CD4-positive, alpha-beta T cell treated with Interleukin-4 for 4 hours (primary cell): Measurements from ENCODE around the gene CYP4A22.
"Not testable (repeated sequence)": the region's sequence is repeated elsewhere in the genome, so short reads cannot be mapped to it uniquely, and the experiment has no call there.

Experiments used
- DNase-seq: peaks from one replicate; pipeline ENCODE4 v3.0.0-alpha.2; 2020

The CYP4A22 gene

DNA sequence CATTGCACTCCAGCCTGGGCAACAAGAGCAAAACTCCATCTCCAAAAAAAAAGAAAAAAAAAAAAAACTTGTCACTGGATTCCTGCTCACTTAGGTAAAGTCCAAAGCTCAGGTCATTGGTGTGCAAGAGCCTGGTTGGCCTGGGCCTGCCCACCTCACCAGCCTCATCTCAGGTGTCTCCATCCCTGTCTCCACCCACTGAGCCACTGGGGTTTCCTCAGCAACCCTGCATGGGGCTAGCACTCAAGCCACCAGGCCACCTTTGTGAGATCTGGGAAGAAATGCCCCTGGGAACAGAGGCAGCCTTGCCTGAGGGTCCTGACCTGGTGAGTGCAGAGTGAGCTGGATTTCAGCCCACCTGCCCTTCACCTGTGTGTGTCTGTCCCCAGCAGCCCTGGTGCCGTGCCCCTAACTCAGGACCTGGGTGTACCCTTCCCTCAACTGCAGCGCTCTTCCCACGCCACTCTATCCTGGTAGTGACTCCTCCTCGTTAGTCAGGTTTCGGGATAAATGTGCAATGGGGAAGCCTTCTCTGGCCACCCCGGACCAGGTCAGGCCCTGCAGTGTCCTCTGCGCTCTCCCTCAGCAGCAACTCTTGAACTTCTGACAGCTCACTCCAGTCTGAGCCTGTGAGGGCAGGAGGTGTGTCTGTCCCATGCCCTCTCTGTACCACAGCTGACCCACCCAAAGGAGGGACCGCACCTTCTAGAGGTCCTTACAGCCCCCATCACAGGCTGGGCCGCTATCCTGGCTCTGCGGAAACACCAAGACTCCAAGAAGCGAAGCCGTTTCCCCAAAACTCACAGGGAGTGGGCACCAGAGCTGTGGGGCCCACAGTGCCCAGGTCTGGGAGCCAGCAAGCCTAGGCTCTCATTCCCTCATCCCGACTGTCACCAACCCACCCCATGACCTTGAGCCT is 49.3 kb downstream of the CYP4A22 start:
- no peak for DNase-seq

DNA sequence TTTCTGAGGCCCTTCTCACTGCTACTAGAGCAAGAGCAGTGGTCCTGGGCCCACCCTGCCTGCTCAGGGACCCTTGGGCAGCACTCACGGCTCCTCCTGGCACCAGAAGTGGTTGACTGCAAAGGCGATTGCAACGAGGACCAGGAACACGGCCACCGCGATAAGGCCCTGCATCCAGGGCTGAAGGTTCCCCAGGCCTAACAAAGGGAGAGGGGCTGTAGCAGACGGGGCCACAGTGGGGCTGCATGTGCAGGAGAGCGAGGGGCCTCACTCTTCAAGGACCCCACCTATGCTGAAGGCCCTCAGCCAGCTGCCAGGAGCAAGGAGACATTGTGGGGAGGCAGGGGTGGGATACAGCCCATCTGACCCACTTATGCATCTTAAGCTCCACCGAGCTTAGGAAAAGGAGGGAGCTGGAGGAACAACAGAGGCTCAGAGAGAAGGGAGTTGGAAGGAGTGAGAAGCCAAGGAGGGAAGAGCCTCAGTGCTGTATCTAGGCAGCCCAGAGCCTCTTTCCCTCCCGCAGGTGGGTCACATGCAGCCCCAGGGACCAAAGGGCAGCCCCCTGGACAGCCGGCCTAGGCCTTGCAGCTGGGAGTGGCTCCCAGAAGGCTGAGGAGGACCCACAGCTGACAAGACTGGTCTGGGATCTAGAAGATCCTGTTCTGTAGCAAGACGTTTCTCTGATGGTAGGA is 50.1 kb downstream of the CYP4A22 start:
- DNase-seq = no peak

DNA sequence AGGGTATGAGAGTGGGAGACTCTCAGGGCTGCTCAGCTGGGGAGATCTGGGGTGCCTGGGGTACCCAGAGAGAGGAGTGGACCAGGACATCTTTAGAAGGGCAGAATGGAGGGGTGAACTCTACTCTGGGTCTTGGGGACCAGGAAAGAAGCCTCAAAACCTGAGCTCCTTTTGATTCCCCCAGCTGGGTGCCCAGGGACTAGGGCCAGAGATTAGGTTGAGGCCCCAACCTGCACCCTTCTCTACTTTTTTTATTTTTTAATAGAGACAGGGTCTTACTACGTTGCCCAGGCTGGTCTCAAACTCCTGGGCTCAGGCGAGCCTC is 50.6 kb downstream of the CYP4A22 start:
- no peak for DNase-seq

DNA sequence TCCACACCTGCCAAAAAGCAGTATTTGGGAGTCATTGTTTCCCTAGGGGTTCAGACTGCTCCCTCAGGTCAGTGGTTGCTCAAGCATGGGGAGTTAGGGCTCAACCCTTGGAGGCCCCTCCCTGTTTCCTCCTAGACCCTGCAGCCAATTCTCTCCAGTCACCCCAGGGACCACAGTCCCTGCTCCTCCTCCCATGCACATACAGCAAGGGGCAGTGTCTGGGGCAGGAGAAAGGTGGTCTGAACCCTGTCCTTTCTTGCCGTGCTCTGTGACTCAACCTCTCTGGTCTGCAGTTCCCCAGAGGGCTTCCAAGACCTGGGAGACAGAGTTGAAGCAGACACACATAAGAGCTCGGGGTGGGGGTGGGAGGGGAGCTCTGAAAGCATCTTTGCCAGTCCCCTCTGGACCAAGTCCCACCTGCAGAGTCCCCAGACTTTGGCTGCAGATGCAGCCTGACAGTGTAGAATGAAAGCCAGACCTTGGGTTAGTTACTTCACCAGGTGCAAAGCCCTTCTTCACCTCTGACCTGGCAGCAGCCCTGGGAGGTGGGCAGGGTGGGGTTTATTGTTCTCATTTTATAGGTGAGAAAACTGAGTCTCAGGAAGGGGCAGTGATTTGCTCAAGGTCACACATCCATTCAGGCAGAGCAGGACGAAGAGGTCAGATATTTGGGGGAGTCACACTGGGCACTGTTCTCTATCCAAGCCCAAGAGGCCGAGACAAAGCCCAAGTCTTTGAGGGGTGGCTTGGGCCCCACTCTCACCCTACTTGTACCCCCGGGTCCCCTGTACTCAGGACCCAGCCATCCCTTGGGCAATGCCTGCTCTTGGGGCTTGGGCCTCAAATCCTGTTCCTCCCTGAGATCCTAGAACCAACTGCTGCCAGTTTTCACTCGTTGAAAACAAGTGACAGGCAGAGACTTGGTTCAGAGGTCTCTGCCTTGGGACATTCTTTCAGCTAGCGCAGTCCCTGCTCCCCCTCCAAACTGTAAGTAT is 51.8 kb downstream of the CYP4A22 start:
- no peak for DNase-seq

DNA sequence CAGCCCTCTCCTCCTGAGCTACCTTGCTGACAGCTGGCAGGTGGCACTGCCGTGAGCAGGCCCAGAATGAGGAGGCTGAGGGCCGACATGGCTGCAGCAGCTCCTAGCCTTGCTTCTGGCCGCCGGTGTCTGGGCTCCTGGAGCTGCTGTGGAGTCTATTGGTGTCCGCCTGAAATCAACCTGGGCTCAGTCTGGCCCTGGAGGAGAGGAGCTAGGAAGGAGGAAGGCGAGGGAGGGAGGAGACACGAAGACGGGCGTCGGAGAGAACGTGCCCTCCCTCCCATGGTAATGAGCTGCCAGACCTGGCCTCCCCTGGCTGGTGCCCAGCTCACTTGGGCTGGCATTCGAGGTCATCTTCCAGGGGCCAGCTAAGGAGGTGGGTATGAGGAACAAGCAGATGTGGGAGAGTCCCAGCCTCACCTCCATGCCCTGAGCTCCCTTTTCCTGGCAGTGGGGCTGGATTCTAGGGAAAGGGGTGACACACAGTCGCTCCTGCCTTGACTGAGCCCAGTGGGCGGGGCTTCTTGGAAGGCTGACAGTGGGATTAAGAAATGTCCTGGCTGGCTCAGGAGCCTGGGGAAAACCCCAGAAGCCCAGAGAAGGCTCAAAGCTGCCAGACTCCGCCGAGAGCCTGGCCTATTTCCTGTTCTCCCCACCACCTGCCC is 52.7 kb downstream of the CYP4A22 start, which contains the start of gene PDZK1IP1:
Gene PDZK1IP1 (minus strand): TSS at position 193 of the 665 bp plus-strand sequence. CDS start 104 bp downstream, at position 89.
- DNase-seq = no peak

DNA sequence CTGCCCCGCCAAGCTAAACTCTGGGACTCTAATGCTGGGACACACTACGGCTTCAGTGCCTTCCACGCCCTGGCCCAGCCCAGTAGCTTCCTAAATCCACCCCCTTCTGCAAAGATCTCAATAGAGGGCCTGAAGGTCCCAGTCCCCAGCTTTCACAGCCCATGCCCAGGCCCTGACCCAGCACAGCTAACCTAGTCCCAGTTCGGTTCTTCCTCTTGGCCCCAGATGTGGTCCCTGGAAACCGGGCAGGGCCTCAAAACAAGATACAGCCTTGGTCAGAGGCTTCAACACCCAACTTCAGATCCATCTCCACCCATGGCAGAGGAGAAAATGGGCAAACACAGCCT is 53.2 kb downstream of the CYP4A22 start:
- no peak for DNase-seq

DNA sequence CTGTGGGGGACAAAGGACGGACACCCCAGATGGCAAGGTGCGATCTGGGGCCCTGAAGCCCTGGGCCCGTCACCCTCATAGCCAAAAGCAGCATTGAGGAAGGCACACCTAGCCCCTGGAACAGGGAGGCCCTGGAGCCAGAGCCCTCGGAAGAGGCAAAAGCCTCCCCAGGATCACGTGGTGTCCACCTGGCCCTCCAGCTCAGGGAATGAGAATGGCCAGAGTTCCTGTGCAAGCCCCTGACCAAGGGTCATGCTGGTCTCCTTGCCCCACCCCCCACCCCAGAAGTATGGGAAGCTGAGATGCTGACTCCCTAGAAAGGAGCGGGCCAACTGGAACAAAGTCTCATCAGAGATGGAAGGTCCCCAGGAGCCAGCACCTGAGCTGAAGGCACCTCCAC is 53.6 kb downstream of the CYP4A22 start:
- no peak for DNase-seq

DNA sequence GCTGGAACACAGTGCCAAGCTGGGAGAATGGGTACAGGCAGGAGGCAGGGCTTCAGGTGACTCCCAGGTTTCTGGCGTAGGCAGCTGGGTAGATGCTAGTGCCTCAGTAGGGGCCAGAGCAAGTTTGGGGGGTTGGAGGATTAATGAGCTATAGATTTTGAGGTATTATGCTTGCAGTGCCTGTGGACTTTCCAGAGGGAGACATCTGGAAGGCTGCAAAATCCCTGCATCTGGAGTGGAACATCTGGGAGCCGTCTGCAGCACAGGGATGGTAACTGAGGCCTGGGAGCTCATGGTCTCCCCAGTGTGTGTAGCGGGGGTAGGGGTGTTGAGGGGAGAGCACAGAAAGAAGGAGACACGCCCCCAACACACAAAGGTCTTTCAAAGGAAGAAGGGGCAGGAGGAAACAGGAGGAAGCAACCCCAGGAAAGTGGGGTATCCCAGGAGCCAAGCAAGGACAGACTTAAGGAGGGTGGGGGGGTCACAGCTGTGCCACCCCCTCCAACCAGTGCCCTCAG is 54.8 kb downstream of the CYP4A22 start:
- no peak for DNase-seq

DNA sequence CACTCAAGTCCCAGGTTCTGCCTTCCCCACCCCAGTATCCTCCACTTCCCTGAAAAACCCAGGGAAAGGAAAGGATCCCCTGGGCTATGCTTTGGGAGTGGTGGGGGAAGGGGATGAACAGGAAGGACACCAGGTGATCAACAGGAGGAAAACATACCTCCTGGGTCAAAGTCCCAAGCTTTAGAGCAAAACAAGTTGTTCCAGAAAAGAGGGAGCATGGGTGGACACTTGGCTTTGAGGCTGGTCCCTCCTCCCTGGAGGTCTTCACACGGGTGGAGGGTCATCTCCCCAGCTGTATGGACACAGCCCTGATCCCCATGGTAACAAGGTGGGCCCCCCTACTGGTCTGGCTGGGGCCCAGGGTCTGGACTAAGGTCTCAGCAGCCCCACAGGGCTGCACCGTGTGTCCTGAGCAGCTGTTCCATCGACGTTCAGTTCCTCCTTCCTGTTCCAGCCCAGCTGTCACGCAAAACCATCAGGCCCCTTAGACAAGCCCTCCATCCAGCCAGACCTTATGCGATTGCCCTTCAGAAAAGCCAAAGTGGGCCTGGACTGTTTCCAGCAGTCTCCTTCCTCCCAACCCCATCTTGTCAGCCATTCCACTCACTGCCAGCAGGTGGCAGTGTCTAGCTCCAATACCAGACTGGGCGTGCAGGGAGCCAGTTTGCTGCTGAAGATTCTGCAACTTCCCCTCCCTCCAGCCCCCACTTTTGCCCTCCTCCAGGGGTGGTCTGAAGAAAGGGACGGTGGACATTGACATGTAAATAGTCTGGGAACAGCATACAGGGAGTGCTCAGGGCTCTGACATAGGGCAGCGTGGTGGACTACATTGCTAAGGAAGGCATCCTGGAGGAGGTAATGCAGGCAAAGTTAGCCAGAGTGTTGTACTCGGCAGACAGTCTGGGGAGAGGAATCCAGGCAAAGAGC is 55.5 kb downstream of the CYP4A22 start:
- peak; percentile 63 for DNase-seq

DNA sequence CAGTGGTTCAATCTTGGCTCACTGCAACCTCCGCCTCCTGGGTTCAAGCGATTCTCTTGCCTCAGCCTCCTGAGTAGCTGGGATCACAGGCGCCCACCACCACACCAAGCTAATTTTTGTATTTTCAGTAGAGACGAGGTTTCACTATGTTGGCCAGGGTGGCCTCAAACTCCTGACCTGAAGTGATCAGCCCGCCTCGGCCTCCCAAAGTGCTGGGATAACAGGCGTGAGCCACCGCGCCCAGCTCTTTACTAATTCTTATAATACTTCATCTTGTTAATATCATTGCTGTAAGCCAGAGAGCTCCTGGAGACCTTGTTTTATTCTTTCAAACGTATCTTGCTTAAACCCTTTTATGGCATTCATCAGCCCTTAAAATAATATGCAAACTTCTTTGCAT is 56.3 kb downstream of the CYP4A22 start:
- not testable (repeated sequence) for DNase-seq

DNA sequence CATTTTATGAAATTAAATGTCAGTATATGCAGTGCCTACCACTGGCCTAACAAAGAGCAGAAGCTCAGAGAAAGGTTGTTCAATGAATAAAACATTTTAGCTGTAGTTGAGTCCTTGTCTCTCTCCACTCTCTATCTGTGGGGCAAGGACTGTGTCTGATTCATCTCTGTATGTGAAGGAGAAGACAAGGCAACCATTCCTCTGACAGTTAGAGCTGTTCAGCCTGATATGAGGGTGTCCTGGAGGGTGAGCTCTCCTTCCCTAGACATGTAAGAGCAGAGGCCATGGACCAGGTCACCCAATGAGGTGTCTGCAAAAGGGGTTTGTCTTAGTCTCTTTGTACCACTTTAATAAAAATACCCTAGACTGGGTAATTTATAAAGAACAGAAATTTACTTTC is 57.1 kb downstream of the CYP4A22 start:
- DNase-seq = no peak

DNA sequence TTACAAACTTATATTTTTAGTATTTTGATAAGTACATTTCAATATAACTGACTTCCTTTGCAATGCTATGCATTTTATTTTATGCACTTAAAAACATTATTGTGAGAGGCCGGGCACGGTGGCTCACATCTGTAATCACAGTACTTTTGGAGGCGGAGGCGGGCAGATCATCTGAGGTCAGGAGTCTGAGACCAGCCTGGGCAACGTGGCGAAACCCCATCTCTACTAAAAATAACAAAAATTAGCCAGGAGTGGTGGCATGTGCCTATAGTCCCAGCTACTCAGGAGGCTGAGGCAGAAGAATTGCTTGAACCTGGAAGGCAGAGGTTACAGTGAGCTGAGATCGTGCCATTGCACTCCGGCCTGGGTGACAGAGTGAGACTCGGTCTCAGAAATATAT is 58.7 kb downstream of the CYP4A22 start:
- DNase-seq = not testable (repeated sequence)

DNA sequence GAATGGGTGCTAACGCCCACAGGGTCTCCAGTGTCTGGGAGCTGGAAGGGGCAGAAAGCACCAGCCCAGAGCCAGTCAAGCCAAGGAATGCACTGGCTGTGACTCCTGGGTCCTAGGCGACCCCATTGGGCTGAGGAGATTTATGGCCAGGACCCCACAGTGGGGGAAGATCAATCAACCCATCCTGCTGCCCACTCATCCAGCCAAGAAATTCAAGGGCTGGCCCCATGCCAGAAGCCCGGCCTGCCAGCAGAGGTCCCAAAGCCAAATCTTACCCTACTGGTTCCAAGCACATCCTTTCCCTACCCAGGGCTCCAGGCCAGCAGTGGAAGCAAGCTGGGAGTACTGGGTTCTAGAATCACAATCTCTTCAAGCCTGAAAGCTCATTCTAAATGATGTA is 59.4 kb downstream of the CYP4A22 start:
- DNase-seq = no peak

DNA sequence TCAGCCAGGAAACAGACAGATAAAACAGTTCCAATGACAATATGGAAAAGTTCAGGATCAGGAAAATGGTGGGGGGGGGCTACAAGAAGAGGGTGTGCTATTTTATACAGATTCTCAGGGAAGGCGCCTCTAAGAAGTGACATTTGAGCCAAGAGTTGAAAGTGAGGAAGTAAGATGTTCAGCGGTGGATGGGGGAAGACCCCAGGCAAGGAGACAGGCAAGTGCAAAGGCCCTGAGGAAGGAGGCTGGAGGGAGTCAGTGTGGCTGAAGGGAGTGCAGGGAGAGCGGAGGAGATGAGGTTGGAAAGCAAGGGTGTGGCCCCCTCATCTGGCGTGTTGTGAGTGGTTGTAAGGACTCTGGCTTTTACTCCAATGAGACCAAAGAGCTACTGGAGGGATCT is 61.0 kb downstream of the CYP4A22 start:
- DNase-seq = no peak
